Keratinocyte (primary cell): ENCODE results near the gene TICRR. TPM values are rescaled to one million over a fixed set of nuclear protein-coding genes. Genes with fewer than 3 reads are reported as not detected.

Source experiments
- DNase-seq: peaks from one replicate; pipeline ENCODE4 v3.0.0-alpha.2; 2011; ENCODE audit warnings: low read depth, missing footprints, low spot score
- FAIRE-seq: peaks from 2 replicates; lab custom pipeline; 2011; peaks lifted over from hg19 to GRCh38; lab: Jason Lieb, UNC
- H2AFZ ChIP-seq: 2 replicates; pipeline ENCODE4 v1.6.0; 2012; ENCODE audit warnings: low read length, control low read depth, inconsistent platforms; ENCODE audit not compliant: control insufficient read depth
- H3K27ac ChIP-seq: 2 replicates; pipeline ENCODE4 v1.5.1; 2011; ENCODE audit warnings: low read length; ENCODE audit not compliant: control insufficient read depth, insufficient read depth
- H3K27me3 ChIP-seq: 3 replicates; pipeline ENCODE4 v1.6.0; 2011; ENCODE audit warnings: low read length; ENCODE audit not compliant: control insufficient read depth, insufficient read depth; ENCODE audit errors: extremely low read depth
- H3K36me3 ChIP-seq, 2 experiments: 2 replicates in 1 of 2; 3 replicates in 1 of 2; pipeline ENCODE4 v1.5.1; 2011; ENCODE audit warnings: low read length in 2 of 2, mild to moderate bottlenecking in 1 of 2; ENCODE audit not compliant: control insufficient read depth in 2 of 2, insufficient read depth in 2 of 2; ENCODE audit errors: extremely low read depth in 1 of 2
- H3K4me1 ChIP-seq: 3 replicates; pipeline ENCODE4 v1.5.1; 2011; ENCODE audit warnings: low read length; ENCODE audit not compliant: control insufficient read depth, insufficient read depth; ENCODE audit errors: extremely low read depth
- H3K4me2 ChIP-seq: 3 replicates; pipeline ENCODE4 v1.6.0; 2011; ENCODE audit warnings: low read depth, low read length; ENCODE audit not compliant: control insufficient read depth, insufficient read depth; ENCODE audit errors: extremely low read depth
- H3K4me3 ChIP-seq, 3 experiments: fragments of 200-600 bp in 1 of 3; sonication (generic) in 1 of 3; 2 replicates in 2 of 3; 3 replicates in 1 of 3; pipeline ENCODE4 v1.5.1; 2011 to 2016; ENCODE audit warnings: low read length in 3 of 3, mild to moderate bottlenecking in 3 of 3, control low read depth in 2 of 3, inconsistent platforms in 1 of 3, low read depth in 1 of 3, mixed read lengths in 1 of 3, mixed run types in 1 of 3, moderate library complexity in 1 of 3; ENCODE audit not compliant: control insufficient read depth in 2 of 3, insufficient read depth in 2 of 3; ENCODE audit errors: extremely low read depth in 1 of 3
- H3K79me2 ChIP-seq: 2 replicates; pipeline ENCODE4 v1.6.0; 2012; ENCODE audit warnings: low read length; ENCODE audit not compliant: control insufficient read depth, insufficient read depth
- H3K9ac ChIP-seq: 3 replicates; pipeline ENCODE4 v1.6.0; 2011; ENCODE audit warnings: low read length; ENCODE audit not compliant: control insufficient read depth, insufficient read depth; ENCODE audit errors: extremely low read depth
- H3K9me1 ChIP-seq: 3 replicates; pipeline ENCODE4 v1.6.0; 2011; ENCODE audit warnings: low read length; ENCODE audit not compliant: control insufficient read depth, insufficient read depth; ENCODE audit errors: extremely low read depth
- H3K9me3 ChIP-seq: 2 replicates; pipeline ENCODE4 v1.5.1; 2012; ENCODE audit warnings: low read depth, low read length; ENCODE audit not compliant: control insufficient read depth
- H4K20me1 ChIP-seq: 3 replicates; pipeline ENCODE4 v1.6.0; 2011; ENCODE audit warnings: low read length; ENCODE audit not compliant: control insufficient read depth, insufficient read depth; ENCODE audit errors: extremely low read depth
- EZH2 ChIP-seq: IDR thresholded peaks from one replicate; pipeline ENCODE4 v1.6.1; 2012; ENCODE audit warnings: inconsistent platforms, mild to moderate bottlenecking, low read length, moderate library complexity
- dilution Hi-C: fragments of 300-500 bp; cut with MboI; formaldehyde crosslinking; loops from one replicate; pipeline ENCODE4 v1.7.0; 2020; ENCODE audit warnings: low sequenced_read_pairs; ENCODE audit not compliant: extremely low pct_ligation_motif_present
- polyA plus RNA-seq, 5 experiments: library from polyadenylated mRNA; depleted of rRNA in 3 of 5; stranded (reverse) in 3 of 5; stranded (forward) in 1 of 5; unstranded in 1 of 5; fragments of >200 nt; gene quantifications; 1 replicate in 1 of 5; 2 replicates in 3 of 5; 3 replicates in 1 of 5; pipeline versions ENCODE4 v1.2.1 to v1.2.3, GENCODE V29; 2011 to 2012; ENCODE audit warnings: missing spikeins in 2 of 5, low read depth in 1 of 5, low replicate concordance in 1 of 5
- TF ChIP-seq, protein P1 (sequence below), 3 experiments: IDR thresholded peaks in 1 of 3; conservative IDR thresholded peaks in 1 of 3; optimal IDR thresholded peaks in 1 of 3; 2 replicates in 2 of 3; 3 replicates in 1 of 3; pipeline versions ENCODE3 to v1.5.1; 2011; ENCODE audit warnings: low read length in 3 of 3, mild to moderate bottlenecking in 3 of 3, moderate library complexity in 2 of 3, control low read depth in 1 of 3, inconsistent platforms in 1 of 3; ENCODE audit not compliant: insufficient read depth in 2 of 3; ENCODE audit errors: extremely low read depth in 1 of 3

Gene TICRR
- polyA plus RNA-seq, 1 donor (not counting 4 experiments of a cell fraction or from before 2014, with no cell fraction given): 2.9 TPM

DNA sequence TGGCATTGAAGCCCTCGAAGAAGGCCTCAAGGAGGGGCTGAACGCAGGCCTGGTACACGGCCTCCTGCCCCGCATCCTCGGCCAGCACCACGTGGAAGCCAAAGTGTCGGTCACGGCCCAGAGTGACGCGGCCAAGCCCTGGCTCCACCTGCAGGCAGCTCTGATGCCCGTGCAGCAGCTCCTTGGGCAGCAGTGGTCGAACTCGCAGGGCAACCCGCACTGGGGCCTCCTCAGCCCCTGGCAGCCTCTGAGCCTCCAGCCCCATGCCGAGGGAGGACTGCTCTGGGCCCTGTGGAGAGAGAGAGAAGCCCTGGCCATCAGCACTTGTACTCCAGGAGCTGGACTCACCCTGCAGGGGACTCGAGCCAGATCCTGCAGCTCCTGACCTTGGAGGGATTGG lies 77.4 kb downstream of the TICRR start:
- dilution Hi-C loops: no loop called here
- H3K27me3 ChIP-seq: peaks cover 6% of the 10 kb centered on the region
- DNase-seq: no peak

DNA sequence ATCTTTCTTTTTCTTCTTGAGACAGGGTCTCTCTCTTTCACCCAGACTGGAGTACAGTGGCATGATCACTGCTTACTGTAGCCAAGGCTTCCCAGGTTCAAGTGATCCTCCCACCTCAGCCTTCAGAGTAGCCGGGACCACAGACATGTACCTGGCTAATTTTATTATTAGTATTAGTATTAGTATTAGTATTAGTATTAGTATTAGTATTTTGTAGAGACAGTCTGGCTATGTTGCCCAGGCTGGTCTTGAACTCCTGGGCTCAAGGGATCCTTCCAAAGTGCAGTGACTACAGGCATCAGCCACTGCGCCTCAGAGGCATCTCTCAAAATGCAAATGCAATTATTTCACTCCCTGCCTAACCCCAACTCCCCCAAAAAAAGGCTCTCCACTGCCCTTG lies 78.3 kb downstream of the TICRR start:
- Histone ChIP-seq H4K20me1 (no peaks in the 10 kb centered on the region), H3K27me3 (peaks cover 6% of the 10 kb centered on the region), H3K4me3 (no peak overlapping the region), H3K9me3 (no peaks in the 10 kb centered on the region), H3K9me1 (no peaks in the 10 kb centered on the region), H3K9ac (no peak overlapping the region), H3K27ac (no peak overlapping the region), H3K4me2 (no peak overlapping the region), H3K36me3 (no peaks in the 10 kb centered on the region), H3K79me2 (no peaks in the 10 kb centered on the region), H2AFZ (no peak overlapping the region), H3K4me1 (peaks cover 3% of the 10 kb centered on the region)
- no peak for FAIRE-seq
- DNase-seq: no peak
- TF ChIP-seq, protein P1, sequence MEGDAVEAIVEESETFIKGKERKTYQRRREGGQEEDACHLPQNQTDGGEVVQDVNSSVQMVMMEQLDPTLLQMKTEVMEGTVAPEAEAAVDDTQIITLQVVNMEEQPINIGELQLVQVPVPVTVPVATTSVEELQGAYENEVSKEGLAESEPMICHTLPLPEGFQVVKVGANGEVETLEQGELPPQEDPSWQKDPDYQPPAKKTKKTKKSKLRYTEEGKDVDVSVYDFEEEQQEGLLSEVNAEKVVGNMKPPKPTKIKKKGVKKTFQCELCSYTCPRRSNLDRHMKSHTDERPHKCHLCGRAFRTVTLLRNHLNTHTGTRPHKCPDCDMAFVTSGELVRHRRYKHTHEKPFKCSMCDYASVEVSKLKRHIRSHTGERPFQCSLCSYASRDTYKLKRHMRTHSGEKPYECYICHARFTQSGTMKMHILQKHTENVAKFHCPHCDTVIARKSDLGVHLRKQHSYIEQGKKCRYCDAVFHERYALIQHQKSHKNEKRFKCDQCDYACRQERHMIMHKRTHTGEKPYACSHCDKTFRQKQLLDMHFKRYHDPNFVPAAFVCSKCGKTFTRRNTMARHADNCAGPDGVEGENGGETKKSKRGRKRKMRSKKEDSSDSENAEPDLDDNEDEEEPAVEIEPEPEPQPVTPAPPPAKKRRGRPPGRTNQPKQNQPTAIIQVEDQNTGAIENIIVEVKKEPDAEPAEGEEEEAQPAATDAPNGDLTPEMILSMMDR (optimal IDR thresholded peaks at IDR 0.05 in 1 of 3, IDR thresholded peaks at IDR 0.05 in 1 of 3, conservative IDR thresholded peaks at IDR 0.05 in 1 of 3; ENCODE audit: extremely low read depth in 1 of 3, insufficient read depth in 2 of 3, low read length in 3 of 3): no peak
- TF ChIP-seq EZH2: no peak
- dilution Hi-C loops: no loop called here

More for the DNA sequence above, 77.4 kb downstream of the TICRR start:
- FAIRE-seq: no peak
- H3K36me3 ChIP-seq: no peaks in the 10 kb centered on the region
- no peak overlapping the region for H3K4me2 ChIP-seq
- H2AFZ ChIP-seq: no peak overlapping the region
- H3K27ac ChIP-seq: no peak overlapping the region
- no peak overlapping the region for H3K9ac ChIP-seq
- H4K20me1 ChIP-seq: no peaks in the 10 kb centered on the region
- no peak overlapping the region for H3K4me3 ChIP-seq
- no peaks in the 10 kb centered on the region for H3K79me2 ChIP-seq
- TF ChIP-seq EZH2: no peak
- no peaks in the 10 kb centered on the region for H3K9me3 ChIP-seq
- no peaks in the 10 kb centered on the region for H3K9me1 ChIP-seq
- peaks cover 3% of the 10 kb centered on the region for H3K4me1 ChIP-seq

DNA sequence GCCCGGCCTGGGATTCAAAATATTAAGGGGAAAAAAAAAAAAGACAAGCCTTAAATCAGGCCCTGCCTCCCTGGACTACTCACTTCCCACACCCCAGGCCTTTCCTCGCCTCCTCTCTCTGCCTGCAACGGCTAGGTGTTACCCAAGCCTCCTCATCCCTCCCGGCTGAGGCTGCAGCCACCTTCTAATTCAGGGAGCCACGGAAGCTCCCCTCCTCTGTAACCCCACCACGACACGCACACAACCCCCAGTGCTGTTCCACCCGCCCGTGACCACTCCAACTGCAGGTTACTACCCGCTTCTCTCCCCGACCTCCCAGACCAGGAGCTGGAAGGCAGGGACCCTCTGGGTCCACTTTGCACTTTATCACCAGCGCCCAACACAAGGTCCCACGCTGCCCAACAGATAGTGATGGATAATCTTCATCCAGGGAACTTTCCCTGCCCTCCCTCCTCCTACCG lies 79.1 kb downstream of the TICRR start:
- Histone ChIP-seq H3K4me3 (peak overlapping the region; percentile 49 to 65 (median 53)), H2AFZ (peak overlapping the region; percentile 65), H3K36me3 (no peaks in the 10 kb centered on the region), H3K9me1 (no peaks in the 10 kb centered on the region), H3K4me2 (peak overlapping the region; percentile 79), H3K27ac (no peak overlapping the region), H4K20me1 (no peaks in the 10 kb centered on the region), H3K79me2 (no peaks in the 10 kb centered on the region), H3K27me3 (peaks cover 6% of the 10 kb centered on the region), H3K9me3 (no peaks in the 10 kb centered on the region), H3K4me1 (peaks cover 3% of the 10 kb centered on the region), H3K9ac (peak overlapping the region; percentile 45)
- dilution Hi-C loops: no loop called here
- no peak for DNase-seq
- TF ChIP-seq EZH2: no peak
- FAIRE-seq: no peak
